ENCODE measurements around the gene PAX3.

- TF ChIP-seq EZH2 (IDR thresholded peaks at IDR 0.05; ENCODE audit: borderline replicate concordance, low read depth, low read length, severe bottlenecking) = no peak
- no peak for TF ChIP-seq CTCF (IDR thresholded peaks at IDR 0.05; ENCODE audit: borderline replicate concordance, extremely low read depth, low read length, poor library complexity, severe bottlenecking)
Measured at GRCh38 chr2:222193328-222193983, 105.3 kb downstream of the PAX3 start.
